AG10803 (cell line): ENCODE measurements around the gene NKPD1.
"Not testable (repeated sequence)": the region's sequence is repeated elsewhere in the genome, so short reads cannot be mapped to it uniquely, and the experiment has no call there.

Experiments used
- DNase-seq: peaks from one replicate; pipeline ENCODE4 v3.0.0; 2010; ENCODE audit warnings: low read depth
- H3K4me3 ChIP-seq: 2 replicates; pipeline ENCODE4 v1.5.1; 2011; ENCODE audit warnings: mild to moderate bottlenecking, low read length, control low read depth
- CTCF ChIP-seq: conservative IDR thresholded peaks from 2 replicates; pipeline ENCODE4 v1.5.1; 2011; ENCODE audit warnings: mild to moderate bottlenecking, low read length, control low read depth, inconsistent platforms

The NKPD1 gene

GRCh38 chr19:45123440-45123850, 37.3 kb downstream of the NKPD1 start:
- no peak for TF ChIP-seq CTCF
- H3K4me3 ChIP-seq = no peak overlapping the region
- DNase-seq = no peak

GRCh38 chr19:45122832-45123231, 38.0 kb downstream of the NKPD1 start:
- H3K4me3 ChIP-seq = no peak overlapping the region
- TF ChIP-seq CTCF = no peak
- no peak for DNase-seq

- no peak for DNase-seq
- no peak for TF ChIP-seq CTCF
Measured at GRCh38 chr19:45121827-45122345, 38.9 kb downstream of the NKPD1 start.

GRCh38 chr19:45119582-45119981, 41.2 kb downstream of the NKPD1 start:
- no peak overlapping the region for H3K4me3 ChIP-seq
- no peak for TF ChIP-seq CTCF
- no peak for DNase-seq

More at GRCh38 chr19:45121827-45122345, 38.9 kb downstream of the NKPD1 start:
- H3K4me3 ChIP-seq = no peak overlapping the region

- DNase-seq, H3K4me3 ChIP-seq: not testable (repeated sequence)
Measured at GRCh38 chr19:45118591-45119355, 42.0 kb downstream of the NKPD1 start.

- no peak for TF ChIP-seq CTCF
- DNase-seq = no peak
- H3K4me3 ChIP-seq = no peak overlapping the region
Measured at GRCh38 chr19:45118106-45118505, 42.7 kb downstream of the NKPD1 start.

GRCh38 chr19:45117671-45118070, 43.1 kb downstream of the NKPD1 start:
- no peak for TF ChIP-seq CTCF
- H3K4me3 ChIP-seq = no peak overlapping the region
- DNase-seq = no peak
